CD4-positive, alpha-beta T cell treated with Interleukin-6 at 100 ng/mL for 8 hours (primary cell): ENCODE results near the gene CELSR1.
"Not testable (repeated sequence)": the region's sequence is repeated elsewhere in the genome, so short reads cannot be mapped to it uniquely, and the experiment has no call there.

Source experiments
- DNase-seq: peaks from one replicate; pipeline ENCODE4 v3.0.0-alpha.2; 2020; ENCODE audit warnings: mixed read lengths, low spot score

Gene CELSR1

DNA sequence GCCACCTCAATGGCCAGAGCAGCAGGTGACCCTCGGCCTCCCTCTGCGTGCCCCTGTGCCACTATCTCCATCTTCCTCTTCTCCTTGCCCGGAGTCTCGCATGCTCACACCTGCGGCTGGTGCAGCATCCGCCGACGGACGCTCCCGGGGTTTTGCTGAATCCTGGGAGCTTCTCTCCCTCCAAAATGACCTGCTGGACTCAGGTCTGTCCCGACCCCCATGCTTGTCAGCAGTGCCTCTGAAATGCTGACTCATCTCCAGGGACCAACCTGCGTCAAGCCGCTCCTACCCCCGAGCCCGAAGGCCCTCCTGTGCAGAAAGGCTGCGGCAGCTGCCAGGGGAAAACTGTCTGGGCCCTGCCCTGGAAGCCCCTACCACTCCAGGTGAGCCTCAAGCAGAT lies 58.4 kb downstream of the CELSR1 start:
- no peak for DNase-seq

GRCh38 chr22:46478083-46478551 lies 59.3 kb downstream of the CELSR1 start:
- no peak for DNase-seq

DNA sequence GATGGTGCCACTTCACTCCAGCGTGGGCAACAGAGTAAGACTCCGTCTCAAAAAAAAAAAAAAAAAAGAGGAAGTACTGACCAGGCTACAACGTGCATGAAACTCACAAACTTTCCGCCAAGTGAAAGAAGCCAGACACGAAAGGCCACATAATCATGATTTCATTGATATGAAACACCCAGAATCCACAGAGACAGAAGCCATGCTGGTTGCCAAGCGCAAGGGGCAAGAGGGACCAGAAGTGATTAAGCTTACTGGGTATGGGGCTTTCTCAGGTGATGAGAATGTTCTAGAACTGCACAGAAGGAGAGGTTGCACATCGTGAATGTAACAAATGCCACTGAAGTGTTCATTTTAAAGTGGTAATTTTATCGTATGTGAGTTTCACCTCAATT lies 60.9 kb downstream of the CELSR1 start:
- no peak for DNase-seq

- no peak for DNase-seq
Observed at GRCh38 chr22:46473896-46474557, 63.4 kb downstream of the CELSR1 start.

GRCh38 chr22:46473021-46473779 lies 64.2 kb downstream of the CELSR1 start:
- DNase-seq = no peak

DNA sequence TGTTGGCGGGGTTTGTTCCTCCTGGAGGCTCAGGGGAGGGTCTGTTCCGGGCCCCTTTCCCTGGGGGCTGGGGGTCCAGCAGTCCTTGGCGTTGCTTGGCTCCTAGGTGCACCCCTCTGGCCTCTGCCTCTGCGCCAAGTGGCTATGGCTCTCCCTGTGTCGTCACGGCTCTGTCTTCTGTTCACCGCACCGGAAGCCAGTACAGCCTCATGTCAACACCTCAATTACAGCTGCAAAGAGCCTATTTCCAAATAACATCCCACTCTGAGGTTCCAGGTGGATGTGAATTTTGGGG lies 64.8 kb downstream of the CELSR1 start:
- no peak for DNase-seq

DNA sequence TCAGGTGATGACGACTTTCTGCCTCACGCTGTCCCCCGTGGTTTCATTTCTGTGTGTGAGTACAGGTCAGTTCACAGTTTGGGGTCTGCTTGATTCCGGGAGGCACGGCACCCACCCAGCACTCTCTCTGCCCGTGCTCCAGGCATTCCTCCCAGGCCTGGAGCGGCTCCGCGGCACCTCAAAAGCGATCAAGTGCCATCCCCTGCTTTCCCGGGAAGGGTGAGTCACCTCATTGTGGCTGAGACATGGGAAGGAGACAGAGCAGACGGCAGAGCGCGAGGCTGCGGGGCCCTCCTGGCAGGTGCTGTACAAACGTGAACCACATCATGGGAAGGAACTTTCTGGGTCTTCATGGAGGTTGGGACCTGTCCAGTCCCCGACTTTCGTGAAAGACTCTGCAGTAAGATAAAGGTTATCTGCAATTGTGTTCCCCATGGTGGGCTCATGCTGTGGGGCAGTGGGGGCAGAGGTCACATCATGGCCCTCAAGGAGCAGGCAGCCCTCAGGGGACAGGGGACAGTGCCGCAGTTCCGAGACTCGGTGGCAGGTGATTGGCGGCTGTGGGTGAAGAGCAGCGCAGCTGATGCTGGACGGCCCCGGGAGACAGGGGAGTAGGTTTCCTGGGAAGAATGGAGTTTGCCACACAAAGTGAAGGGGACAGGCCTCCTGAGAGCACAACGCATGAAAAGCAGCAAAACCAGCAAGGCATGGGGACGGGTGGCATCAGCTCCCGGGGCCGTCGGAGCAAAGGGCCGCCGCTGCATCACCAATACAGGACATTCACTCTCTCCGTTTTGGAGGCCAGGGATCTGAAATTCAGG lies 65.3 kb downstream of the CELSR1 start:
- no peak for DNase-seq

- not testable (repeated sequence) for DNase-seq
Observed at GRCh38 chr22:46471330-46471729, 66.1 kb downstream of the CELSR1 start.

DNA sequence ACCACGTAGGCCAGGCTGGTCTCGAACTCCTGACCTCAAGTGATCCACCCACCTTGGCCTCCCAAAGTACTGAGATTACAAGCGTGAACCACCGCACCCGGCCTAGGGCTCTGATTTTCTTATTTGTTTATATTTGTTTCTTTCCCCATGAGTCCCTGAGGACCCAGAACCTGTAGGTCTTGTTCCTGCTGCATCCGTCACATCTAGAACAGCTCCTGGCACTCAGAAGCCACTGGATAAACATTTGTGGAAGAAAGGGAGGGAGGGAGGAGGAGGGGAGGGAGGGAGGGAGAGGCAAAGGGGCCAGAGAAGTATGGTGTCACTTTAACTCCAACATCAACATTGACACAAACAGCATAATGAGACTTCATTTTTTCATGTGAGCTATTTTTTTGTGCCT lies 67.7 kb downstream of the CELSR1 start:
- no peak for DNase-seq

- DNase-seq = no peak
Observed at GRCh38 chr22:46467006-46467405, 70.4 kb downstream of the CELSR1 start.

DNA sequence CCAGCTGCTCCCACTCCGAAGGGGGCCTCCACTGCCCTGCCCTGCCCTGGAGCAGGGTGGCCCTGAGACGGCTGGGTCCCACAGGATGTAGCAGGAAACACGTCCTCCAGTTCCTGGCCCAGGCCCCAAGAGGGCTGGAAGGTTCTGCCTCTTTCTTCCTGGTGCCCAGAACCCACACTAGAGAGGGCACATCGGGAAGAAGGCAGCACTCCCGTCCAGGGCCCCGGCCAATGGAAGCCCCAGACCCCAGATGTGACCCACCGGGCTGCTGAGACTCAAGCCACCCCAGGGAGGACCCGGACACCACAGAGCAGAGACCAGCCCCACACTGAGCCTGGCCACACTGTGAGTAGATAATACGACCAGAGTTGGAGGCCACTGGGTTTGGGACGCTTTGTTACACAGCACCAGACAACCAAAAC lies 71.2 kb downstream of the CELSR1 start:
- DNase-seq = no peak

DNA sequence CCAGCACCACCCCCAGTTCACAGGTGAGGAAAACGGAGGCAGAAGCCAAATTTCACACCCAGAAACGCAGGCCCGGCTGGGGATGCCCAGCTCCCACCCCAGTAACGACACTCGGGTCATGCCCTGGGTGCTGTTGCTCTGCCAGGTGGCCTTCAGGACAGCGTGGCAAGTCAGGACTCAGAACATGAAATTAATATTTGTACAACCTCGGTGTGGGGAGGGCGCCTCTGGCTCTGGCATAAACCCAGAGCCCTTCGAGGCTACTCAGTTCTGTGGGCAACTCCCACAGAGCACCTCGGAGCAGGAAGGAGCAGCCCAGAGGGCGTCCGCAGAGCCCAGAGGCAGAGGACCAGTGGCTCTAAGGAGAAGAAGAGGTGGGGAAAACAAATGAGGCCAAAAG lies 71.6 kb downstream of the CELSR1 start:
- DNase-seq = no peak

GRCh38 chr22:46465345-46465720 lies 72.1 kb downstream of the CELSR1 start:
- DNase-seq = no peak

DNA sequence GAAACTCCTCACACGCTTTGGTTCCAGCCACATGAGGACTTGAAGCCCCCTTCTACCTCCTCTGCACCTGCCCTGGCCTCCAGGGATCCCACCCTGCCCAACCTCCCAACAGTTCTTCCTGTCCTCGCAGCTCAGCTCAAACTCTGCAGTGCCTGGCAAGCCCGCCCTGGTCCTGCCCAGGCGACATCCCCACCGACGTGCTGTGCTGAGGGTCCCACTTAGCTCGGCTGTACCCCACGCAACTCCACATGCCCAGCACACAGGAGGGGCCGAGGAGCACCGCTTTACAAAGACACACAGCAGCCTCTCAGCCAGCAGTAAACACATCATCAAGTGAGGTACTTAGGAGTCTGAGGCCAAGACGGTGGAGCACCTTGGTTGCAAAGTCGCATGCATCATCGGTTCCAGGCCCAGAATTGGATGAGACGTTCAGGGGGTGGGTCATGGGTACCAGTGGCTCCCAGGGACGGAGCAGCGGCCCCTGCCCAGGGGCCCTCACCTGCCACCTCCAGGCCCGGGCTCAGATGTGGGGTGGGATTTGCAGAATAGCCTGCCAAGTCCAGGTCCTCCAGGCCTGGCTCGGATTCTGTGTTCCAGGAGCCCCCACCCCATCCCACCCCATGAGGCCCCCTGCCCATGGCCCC lies 72.6 kb downstream of the CELSR1 start:
- no peak for DNase-seq

DNA sequence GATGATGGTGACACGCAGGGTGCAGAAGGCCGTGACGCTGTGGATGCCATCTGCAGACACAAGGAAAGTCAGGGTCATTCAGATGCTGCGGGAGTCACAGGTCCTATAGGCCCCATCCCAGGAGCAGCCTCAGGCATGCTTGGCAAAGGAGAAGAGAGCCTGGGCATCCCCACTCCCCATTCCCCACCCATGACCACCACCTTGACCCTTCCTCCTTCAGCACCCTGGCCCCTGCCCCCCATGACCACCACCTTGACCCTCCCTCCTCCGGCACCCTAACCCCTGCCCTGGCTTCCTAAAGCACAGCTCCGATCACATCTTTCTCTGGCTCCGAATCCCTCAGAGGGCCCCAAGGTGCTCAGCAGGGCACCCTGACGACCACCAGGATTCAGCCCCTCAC lies 73.1 kb downstream of the CELSR1 start:
- DNase-seq = no peak

DNA sequence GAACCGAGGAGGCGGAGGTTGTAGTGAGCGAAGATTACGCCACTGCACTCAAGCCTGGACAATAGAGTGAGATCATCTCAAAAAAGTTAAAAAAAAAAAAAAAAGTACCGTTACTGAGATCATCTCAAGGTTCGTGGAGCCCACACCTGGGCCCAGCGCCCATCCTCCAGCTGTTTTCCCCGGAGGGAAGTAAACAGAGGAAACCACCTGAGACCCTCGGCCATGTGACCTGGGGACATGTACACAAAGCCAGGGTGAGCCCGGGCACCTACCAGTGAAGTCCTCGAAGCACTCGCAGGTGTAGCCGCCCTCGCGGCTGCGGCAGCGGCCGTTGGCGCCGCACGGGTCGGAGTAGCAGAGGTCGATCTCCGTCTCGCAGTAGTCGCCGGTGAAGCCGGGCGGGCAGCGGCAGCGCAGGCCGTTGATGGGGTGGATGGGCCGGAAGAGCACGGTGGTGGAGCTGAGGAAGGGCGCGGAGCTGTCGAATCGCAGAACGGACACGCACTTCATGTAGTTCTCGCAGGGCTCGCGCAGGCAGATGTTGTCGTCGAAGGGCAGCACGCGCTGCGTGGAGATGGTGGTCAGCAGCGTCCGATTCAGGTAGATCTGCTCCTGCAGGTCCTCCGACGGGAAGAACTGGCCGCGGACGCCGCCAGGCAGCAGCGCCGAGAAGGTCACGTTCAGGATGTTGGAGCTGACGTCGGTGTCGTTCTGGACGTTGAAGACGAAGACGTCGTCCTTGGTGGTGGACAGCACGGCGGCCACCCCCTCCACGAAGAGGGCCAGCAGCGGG lies 73.8 kb downstream of the CELSR1 start:
- DNase-seq = no peak

GRCh38 chr22:46462726-46463371 lies 74.6 kb downstream of the CELSR1 start:
- no peak for DNase-seq

DNA sequence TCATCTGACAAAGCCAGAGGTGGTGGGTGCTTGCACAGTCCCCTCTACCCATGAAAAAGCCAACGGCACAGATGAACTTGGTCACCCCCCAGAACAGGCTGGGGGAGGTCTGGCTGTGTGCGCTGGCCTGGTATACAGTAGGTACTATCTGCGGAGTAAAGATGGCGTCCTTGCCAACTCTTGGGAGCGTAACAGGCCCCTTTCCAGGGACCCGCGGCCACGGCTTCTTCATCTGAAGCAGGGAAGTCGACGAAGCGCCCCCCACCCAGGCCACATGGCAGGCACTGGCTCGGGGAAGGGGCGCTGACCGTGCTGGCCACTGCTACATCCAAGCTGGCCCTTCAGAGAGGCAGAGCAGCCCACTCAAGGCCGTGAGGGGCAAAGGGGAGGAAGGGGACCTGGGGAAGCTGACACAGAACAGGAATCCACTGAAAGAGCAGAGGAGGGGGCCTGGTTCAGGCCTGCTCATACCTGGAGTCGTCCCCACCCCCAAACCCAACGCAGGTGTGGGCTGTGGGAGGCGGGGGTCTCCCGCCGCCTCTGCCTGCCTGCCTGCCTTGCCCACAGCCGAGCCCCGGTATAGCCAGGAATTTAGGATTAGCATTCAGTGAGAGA lies 75.7 kb downstream of the CELSR1 start:
- no peak for DNase-seq

- DNase-seq = no peak
Observed at GRCh38 chr22:46460857-46461256, 76.6 kb downstream of the CELSR1 start.

DNA sequence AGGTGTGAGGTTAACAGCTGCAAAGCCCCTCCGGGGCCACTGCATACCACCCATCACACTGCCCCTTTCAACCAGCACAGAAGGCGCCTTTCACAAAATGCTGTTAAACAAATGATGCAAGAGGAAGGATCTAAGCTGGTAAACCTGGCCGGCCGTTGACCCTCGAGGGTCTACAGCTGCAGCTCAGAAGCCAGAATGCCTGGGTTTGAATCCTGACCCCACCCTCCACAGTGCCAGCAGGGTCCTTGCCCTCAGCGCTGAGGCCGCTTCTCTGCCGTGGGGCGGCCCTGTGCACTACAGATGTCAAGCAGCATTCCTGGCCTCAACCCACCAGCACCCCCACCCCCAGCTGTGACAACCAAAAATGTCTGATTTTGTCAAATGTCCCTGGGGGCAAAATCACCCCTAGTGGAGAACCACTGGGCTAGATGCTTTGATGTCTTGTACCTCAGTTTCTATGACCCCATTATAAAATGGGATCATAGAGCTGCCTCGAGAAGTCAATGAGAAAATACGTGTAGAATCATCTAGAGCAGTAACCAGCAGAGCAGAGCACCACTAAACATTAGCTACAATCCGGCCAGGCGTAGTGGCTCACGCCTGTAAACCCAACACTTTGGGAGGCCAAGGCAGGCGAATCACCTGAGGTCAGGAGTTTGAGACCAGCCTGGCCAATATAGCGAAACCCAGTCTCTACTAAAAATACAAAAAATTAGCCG lies 77.9 kb downstream of the CELSR1 start:
- DNase-seq = no peak
